Right renal pelvis (tissue), 4 donors: ENCODE data around the gene SLC9A9. TPM values are rescaled to one million over a fixed set of nuclear protein-coding genes. Genes with fewer than 3 reads are reported as not detected.
A peak's percentile ranks its signal among the peaks of the same experiment; 100 is the strongest.
"Not testable (repeated sequence)": the region's sequence is repeated elsewhere in the genome, so short reads cannot be mapped to it uniquely, and the experiment has no call there.

ENCODE experiments used
- DNase-seq, 4 donors: peaks; one replicate each; pipeline ENCODE4 v3.0.0-alpha.2; 2013; ENCODE audit warnings: low read depth in 4 of 4, low spot score in 3 of 4, missing footprints in 1 of 4
- polyA plus RNA-seq, 4 donors: library from polyadenylated mRNA; unstranded; fragments of 120-200 nt; gene quantifications; one replicate each; pipeline ENCODE4 v1.2.1, GENCODE V29; 2013; ENCODE audit not compliant: insufficient read length in 4 of 4

The SLC9A9 gene
- polyA plus RNA-seq, 4 donors = 4.9 to 8.0 (median 6.0) TPM

- no peak for DNase-seq
Observed at GRCh38 chr3:143526011-143526545, 322.2 kb downstream of the SLC9A9 start.

DNA sequence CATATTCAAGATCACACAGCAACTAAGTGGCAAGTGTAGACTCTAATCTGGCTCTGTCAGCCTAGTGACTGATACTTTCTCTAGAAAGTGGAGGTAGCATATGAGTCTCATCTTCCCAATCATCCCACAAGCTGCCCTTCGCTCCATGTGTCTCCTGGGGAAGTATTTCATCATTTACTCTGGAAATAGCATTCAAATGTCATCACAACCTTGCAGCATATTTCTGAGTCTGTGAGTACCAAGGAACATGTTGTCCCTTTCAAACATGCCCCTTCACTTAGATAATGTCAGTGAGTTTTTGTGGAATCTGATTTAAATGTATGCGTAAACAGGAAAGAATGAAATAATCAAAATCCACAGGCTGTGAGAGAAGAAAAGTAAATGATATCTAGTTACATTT, 322.9 kb downstream of the SLC9A9 start:
- no peak for DNase-seq

GRCh38 chr3:143521803-143522202, 326.5 kb downstream of the SLC9A9 start:
- DNase-seq = no peak

- not testable (repeated sequence) for DNase-seq
Observed at GRCh38 chr3:143517131-143517530, 331.1 kb downstream of the SLC9A9 start.

DNA sequence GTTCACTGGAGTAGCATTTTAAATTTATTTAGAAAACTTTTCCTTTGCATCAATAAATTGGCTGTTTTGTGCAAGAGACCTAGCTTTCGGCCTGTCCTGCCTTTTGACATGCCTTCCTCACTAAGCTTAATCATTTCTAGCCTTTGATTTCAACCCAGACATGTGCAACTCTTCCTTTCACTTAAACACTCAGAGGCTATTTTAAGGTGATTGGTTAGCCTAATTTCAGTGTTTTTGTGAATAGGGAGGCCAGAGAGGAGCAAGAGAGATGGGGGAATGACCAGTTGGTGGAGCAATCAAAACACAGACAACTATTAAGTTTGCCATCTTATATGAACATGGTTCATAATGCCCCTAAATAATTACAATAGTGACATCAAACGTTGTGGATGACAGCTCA, 333.4 kb downstream of the SLC9A9 start:
- DNase-seq = no peak

- DNase-seq = no peak
Observed at GRCh38 chr3:143514109-143514508, 334.2 kb downstream of the SLC9A9 start.

DNA sequence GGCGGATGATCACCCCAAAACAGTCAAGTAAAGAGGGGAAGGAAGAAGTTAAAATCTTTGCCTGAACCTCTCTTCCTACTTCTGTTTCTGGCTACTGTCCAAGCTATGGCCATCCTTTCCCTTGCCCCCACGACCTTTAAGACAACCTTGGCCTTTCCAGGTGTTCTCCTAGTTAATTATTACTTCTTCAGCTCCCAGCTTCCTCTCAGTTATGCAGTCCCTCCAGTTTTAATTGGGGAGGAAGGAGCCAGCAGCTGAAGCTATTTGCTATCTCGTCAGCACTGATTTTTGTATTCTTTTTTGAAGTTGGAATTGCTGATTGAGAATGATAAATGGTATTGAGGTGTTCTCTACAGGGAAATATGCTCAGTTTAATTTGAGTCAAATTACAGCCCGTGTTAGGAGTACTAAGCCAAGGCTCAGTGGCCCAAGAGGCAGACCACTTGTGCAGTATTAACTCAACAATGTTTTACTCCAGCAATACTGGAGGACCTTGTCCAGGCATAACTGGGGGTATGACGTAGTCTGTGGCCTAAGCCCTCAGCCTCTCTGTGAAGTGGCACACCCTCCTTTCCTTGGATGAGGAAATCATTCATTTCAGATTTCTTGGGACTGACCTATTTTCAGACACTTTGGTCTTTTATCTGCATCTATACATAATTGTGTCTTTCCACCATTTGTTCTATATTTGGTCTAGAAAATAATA, 336.9 kb downstream of the SLC9A9 start:
- no peak for DNase-seq

DNA sequence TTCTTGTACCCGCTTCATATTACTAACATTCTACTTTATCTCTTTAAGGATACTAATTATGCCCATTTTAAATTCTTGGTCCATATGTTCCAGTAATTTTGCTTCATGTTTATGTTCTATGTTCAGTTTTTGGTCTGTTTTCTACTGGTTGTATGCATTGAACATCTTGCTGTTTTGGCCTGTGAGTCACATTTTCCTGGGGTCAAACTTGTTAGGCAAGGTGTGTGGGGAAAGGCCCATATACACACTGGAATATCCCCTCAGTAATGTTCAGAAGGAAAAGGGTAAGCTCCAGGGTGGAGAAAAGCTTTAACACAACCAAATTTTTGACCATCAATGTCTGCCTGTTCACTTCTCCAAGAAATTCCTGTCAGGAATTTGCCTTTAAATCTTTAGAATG, 337.7 kb downstream of the SLC9A9 start:
- DNase-seq = no peak

DNA sequence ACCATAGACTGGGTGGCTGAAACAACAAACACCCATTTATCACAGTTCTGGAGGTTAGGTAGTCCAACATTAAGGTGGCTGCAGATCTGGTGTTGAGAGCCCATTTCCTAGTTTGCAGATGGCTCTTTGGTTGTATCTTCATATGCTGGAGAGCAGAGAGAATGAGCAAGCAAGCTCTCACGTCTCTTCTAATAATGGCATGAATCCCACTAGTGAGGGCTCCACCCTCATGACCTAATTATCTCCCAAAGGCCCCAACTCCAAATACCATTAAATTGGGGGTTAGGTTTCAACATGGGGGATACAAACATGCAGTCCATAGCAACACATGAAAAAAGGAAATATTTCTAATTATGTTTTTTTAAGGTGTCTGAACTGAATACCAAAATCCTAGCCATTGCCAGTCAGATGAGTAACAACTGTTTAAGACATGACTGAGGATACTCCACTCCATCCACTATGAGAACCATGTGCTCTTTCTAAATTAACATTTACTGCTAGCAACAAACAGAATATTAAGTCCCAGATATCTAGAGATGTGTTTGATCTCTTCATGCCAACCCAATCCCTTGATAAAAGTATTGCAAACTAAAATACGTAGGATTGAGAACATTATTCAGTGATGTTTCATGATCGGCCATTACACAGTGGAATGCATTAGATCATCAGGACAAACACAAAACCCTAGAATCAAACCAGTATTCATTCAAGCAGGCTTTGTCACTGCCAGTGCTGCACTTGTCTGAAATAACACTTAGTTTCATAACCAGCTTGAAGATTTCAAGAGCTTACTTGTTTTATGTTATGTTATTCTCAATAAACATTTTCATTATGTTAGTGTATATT, 340.3 kb downstream of the SLC9A9 start:
- no peak for DNase-seq

DNA sequence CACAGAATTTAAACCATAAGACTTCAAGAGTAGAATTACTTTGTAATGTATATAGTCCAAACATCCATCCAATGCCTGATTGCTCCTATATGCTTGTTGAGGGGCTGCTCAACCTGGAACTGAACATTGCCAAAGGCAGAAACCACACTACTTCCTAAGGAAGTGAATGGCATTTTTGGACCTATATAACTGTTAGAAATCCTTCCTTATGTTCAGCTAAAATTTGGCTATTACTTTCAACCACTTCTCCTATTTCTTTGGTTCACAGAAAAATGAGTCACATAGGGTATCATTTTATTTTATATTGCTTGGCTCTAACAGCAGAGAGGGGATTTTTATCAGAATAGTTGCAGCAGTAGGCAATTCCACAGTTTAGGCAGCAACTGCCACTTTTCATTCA, 342.1 kb downstream of the SLC9A9 start:
- no peak for DNase-seq

DNA sequence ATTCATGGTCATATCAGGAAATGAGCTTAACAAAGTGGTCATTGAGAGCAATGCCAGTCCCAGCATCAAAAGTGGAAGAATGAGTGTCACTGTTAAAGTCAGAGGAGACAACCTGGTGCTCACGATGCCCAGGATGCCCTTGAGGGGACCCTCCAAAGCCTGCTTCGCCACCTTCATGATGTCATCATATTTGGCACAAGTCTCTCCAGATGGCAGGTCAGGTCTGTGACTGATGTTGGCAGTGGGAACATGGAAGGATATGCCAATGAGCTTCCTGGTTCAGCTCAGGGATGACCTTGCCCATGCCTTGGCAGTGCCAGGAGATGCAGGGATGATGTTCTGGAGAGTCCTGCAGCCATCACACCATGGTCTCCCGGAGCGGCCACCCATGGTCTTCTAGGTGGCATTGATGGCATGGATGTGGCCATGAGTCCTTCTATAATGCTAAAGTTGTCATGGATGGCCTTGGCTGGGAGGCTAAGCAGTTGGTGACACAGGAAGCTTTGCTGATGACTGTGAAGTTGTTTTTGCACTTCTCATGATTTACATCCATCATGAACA, 344.9 kb downstream of the SLC9A9 start:
- DNase-seq = no peak

DNA sequence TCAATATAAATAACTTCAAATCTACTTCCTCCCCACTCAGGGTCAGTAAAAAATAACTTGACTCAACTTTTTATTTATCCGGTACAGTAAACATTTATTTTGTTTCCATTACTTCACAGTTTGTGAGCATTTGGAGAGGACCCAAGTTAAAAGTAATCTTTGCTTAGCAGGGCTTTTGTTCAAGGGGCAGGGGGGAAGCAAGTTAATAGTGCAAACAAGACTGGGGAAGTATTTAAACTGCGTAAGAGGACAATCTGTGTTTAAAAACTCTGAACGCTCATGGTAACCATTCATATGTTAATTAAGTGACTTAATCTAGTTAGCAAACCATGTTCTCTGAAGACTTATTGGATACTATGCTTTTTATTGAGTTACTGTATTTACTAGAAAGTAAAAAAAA, 346.2 kb downstream of the SLC9A9 start:
- no peak for DNase-seq

- DNase-seq = no peak
Observed at GRCh38 chr3:143497382-143497781, 350.9 kb downstream of the SLC9A9 start.

DNA sequence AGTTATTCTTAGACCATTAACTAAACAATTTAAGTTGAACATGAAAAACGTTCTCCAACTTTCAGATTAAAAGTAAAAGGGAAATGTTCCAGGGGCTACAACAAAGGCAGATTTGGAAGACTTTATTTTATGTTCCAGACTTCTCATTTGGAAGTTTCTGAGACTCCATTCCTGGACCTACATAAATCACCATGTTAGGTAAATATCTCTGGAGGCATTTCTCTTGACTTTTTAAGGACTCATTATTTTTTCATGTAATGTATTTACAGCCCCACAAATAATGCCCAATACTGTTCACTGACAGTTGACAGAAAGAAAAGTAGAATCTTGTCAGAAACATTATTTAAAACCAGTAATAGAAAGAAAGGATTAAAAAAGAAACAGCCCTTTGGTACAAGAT, 352.1 kb downstream of the SLC9A9 start:
- DNase-seq = no peak

DNA sequence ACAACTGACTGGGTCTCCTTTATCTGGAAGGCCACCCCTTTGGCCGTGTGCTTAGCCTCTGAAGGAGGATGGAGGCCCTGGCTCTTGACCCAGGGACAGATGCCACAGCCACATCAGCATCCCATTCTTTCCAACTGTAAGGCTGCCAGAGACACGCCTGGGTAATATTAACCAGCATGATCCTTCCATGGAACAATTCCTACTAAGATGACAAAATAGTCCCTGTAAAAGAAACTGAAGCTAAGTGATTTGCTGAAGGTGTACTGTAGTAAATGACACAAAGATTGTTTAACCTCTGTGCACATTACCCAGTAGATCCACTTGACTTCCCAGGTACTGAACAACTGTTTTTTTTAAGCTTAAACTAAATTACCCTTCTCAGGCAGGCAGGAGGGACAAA, 352.7 kb downstream of the SLC9A9 start:
- DNase-seq = no peak

DNA sequence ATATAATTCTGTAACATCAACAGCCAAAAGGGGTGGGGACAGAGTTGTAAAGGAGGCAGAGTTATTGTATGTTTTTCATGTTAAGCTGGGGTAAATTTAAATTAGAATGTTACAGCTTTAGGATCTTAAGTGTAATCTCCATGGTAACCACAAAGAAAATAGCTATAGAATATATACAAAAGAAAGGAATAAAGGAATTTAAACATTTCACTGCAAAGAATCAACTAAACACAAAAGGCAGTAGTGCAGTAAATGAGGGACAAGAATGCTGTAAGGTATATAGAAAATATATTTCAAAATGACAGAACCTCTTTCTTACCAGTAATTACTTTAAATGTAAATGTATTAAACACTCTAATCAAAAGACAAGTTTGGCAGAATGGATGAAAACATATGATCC, 361.7 kb downstream of the SLC9A9 start:
- no peak for DNase-seq

- DNase-seq = no peak
Observed at GRCh38 chr3:143484846-143485512, 363.3 kb downstream of the SLC9A9 start.

GRCh38 chr3:143483214-143483613, 365.1 kb downstream of the SLC9A9 start:
- no peak for DNase-seq

DNA sequence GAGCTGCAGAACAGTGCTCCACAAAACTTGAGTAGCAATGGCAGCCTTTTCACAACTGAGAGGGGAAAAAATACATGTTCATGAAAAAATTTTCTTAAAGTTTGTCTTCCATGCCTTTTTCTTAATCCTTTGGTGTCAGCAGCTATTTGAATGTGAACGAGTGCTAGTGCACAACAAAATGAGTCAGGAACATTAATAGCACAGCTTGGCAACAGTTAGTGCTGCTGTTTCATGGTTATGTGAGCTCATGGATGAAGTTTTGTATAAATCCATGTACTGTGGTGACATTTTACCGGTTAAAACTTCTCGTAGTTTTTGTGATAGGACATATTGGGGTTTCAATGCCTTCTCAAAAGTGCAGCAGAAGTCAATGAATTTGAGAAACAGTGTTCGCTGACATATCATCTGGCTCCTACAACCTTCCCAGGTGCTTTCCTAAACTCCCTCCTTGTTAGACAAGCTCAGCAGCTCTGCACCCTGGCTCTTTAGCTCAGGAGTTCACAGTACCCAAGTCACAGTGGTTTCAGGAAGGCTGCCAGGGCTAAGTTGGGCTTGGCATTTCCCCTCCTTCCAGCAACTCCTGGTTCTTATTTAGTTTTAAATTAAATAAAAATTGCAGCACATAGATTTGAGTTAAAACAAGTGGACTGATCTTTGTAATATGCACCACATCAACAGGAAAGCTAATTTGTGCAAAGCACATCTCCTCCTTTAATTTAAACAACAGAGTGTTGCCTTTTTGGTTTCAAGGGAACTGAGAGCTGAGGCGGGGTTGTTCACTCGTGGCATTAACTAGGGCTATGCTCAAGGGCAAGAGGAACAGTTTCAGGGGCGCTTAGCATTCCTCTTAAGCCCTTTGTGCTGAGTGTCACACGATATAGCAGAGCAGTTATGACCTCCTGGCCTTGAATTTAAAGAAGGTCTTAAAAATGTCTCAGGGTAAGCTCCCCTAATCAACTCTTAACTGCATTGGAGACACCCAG, 365.9 kb downstream of the SLC9A9 start:
- DNase-seq = no peak

- peak in 1 of 4 donors; percentile 42 for DNase-seq
Observed at GRCh38 chr3:143480344-143480743, 367.9 kb downstream of the SLC9A9 start.
